ENCODE results near the gene COG1. TPM values are rescaled to one million over a fixed set of nuclear protein-coding genes. Genes with fewer than 3 reads are reported as not detected.

The COG1 gene
- total RNA-seq, 1 experiment from 2014 or later: 24.1 TPM

GRCh38 chr17:73191443-73192205 is 1.2 kb upstream of the COG1 start:
- H3K27me3 ChIP-seq (ENCODE audit: low read length): no peaks in the 10 kb centered on the region
- H3K4me2 ChIP-seq (ENCODE audit: low read length): peak overlapping the region; percentile 91
- BruUV-seq (replicated peaks): TSS peak; percentile 57
- H3K79me2 ChIP-seq (ENCODE audit: low read length): peaks cover 34% of the 10 kb centered on the region
- peaks cover 1% of the 10 kb centered on the region for H3K36me3 ChIP-seq (ENCODE audit: low read depth, low read length)
- H3K4me3 ChIP-seq (ENCODE audit: low read length): peak overlapping the region; percentile 82
- no peaks in the 10 kb centered on the region for H3F3A ChIP-seq (ENCODE audit: low read length, unreplicated experiment)
- H3K9ac ChIP-seq (ENCODE audit: low read length): peak overlapping the region; percentile 95
- H3K9me3 ChIP-seq (ENCODE audit: low read length): no peaks in the 10 kb centered on the region
- H3K9me2 ChIP-seq (replicated peaks; ENCODE audit: low read length): no peaks in the 10 kb centered on the region
- ChIA-PET POLR2A (ENCODE audit: unreplicated experiment) (interaction anchor here (0.5 to 0.6 kb wide), 3 partner anchors 474 to 967 kb away, joined by 5 to 8 read pairs (median 5); no protein-coding TSS in a partner anchor), CTCF (interaction anchor here (0.6 to 1.3 kb wide), 10 partner anchors 15 to 635 kb away, joined by 3 to 8 read pairs (median 3); no protein-coding TSS in a partner anchor)
- peak overlapping the region; percentile 60 for H2AFZ ChIP-seq (ENCODE audit: low read length)
- H4K20me1 ChIP-seq (ENCODE audit: low read length): no peaks in the 10 kb centered on the region
- intact Hi-C loops (cut with micrococcal nuclease): loop anchor here (1.0 to 5.0 kb wide), 5 partner anchors 41 to 179 kb away; partner anchors contain the start of gene CDC42EP4
- peaks cover 17% of the 10 kb centered on the region for H3K4me1 ChIP-seq (ENCODE audit: insufficient read depth, low read length)
- DNase-seq (peak; percentile 91), ATAC-seq (no peak)
- TF ChIP-seq EZH2phosphoT487 (IDR thresholded peaks at IDR 0.05; ENCODE audit: borderline replicate concordance, low read length): no peak
- peak; percentile 95 for TF ChIP-seq CTCF (conservative IDR thresholded peaks at IDR 0.05; ENCODE audit: low read depth, low read length)
- peak overlapping the region; percentile 83 for H3K27ac ChIP-seq (ENCODE audit: low read length)

- TF ChIP-seq EZH2phosphoT487 (IDR thresholded peaks at IDR 0.05; ENCODE audit: borderline replicate concordance, low read length) (no peak), CTCF (conservative IDR thresholded peaks at IDR 0.05; ENCODE audit: low read depth, low read length) (no peak), EZH2 (IDR thresholded peaks at IDR 0.05; ENCODE audit: low read length, unreplicated experiment) (no peak)
- ChIA-PET POLR2A (ENCODE audit: unreplicated experiment) (interaction anchor here (0.5 kb wide), 1 partner anchor 606 kb away, joined by 5 read pairs; no protein-coding TSS in a partner anchor), CTCF (interaction anchor here (0.6 to 1.3 kb wide), 7 partner anchors 14 to 635 kb away, joined by 3 to 8 read pairs (median 3); no protein-coding TSS in a partner anchor)
- H3K27me3 ChIP-seq (ENCODE audit: low read length): no peaks in the 10 kb centered on the region
- no peaks in the 10 kb centered on the region for H3F3A ChIP-seq (ENCODE audit: low read length, unreplicated experiment)
- intact Hi-C loops (cut with micrococcal nuclease): loop anchor here (2.0 to 5.0 kb wide), 2 partner anchors 40 to 120 kb away; partner anchors contain the start of gene CDC42EP4
- no TSS peak for BruUV-seq (replicated peaks)
- peaks cover 17% of the 10 kb centered on the region for H3K4me1 ChIP-seq (ENCODE audit: insufficient read depth, low read length)
- peak overlapping the region; percentile 91 for H3K4me2 ChIP-seq (ENCODE audit: low read length)
- H3K9me2 ChIP-seq (replicated peaks; ENCODE audit: low read length): no peaks in the 10 kb centered on the region
- peaks cover 9% of the 10 kb centered on the region for H3K36me3 ChIP-seq (ENCODE audit: low read depth, low read length)
- H2AFZ ChIP-seq (ENCODE audit: low read length): peak overlapping the region; percentile 82
- no peaks in the 10 kb centered on the region for H4K20me1 ChIP-seq (ENCODE audit: low read length)
- H3K9ac ChIP-seq (ENCODE audit: low read length): peak overlapping the region; percentile 95
- peaks cover 34% of the 10 kb centered on the region for H3K79me2 ChIP-seq (ENCODE audit: low read length)
- no peaks in the 10 kb centered on the region for H3K9me3 ChIP-seq (ENCODE audit: low read length)
- H3K4me3 ChIP-seq (ENCODE audit: low read length): peak overlapping the region; percentile 82
- ATAC-seq (peak; percentile 59), DNase-seq (peak; percentile 77)
- H3K27ac ChIP-seq (ENCODE audit: low read length): peak overlapping the region; percentile 83
Observed at GRCh38 chr17:73192206-73192893, 505 bp upstream of the COG1 start.
